HepG2 (cell line): ENCODE measurements around the gene UBE2M. TPM values are rescaled to one million over a fixed set of nuclear protein-coding genes. Genes with fewer than 3 reads are reported as not detected.

Source experiments
- ATAC-seq: fragments of 200-7000 bp; cut with Tn5 transposase; 3 replicates; pipeline ENCODE4 v1.9.1; 2020; ENCODE audit warnings: mild to moderate bottlenecking, moderate library complexity
- BruUV-seq: library from RNA; stranded (reverse); fragments of 400-500 nt; replicated peaks from 2 replicates; lab custom pipeline; 2021; lab: Mats Ljungman, UMichigan
- CTCF ChIA-PET: fragments of 300-600 bp; formaldehyde crosslinking; extraction: SDS; loops from one replicate; lab custom pipeline; 2021; ENCODE audit warnings: low total read pairs, inconsistent platforms, low intra/inter-chr PET ratio; lab: Yijun Ruan, JAX
- POLR2A ChIA-PET: fragments of 350-600 bp; sonication (Branson Sonifier 250); formaldehyde crosslinking; loops from one replicate; lab custom pipeline; 2020; ENCODE audit warnings: antibody characterized with exemption, inconsistent platforms; lab: Yijun Ruan, JAX
- DNase-seq: peaks from one replicate; pipeline ENCODE4 v3.0.0-alpha.2; 2015; ENCODE audit warnings: low spot score
- FAIRE-seq: peaks from 3 replicates; lab custom pipeline; 2011; peaks lifted over from hg19 to GRCh38; lab: Jason Lieb, UNC
- H2AFZ ChIP-seq: one replicate; pipeline ENCODE4 v1.6.1; 2011; ENCODE audit warnings: low read length, inconsistent platforms
- H3K27ac ChIP-seq: fragments of 300-600 bp; 3 replicates; pipeline ENCODE4 v1.8.0; 2011; ENCODE audit warnings: mixed run types, mild to moderate bottlenecking, mixed read lengths, low read length, inconsistent platforms; ENCODE audit not compliant: insufficient read depth; ENCODE audit errors: extremely low read length
- H3K27me3 ChIP-seq, 2 experiments: fragments of 200-600 bp in 1 of 2; 2 replicates in 1 of 2; 3 replicates in 1 of 2; pipeline versions ENCODE4 v1.6.0 to v1.8.0; 2011; ENCODE audit warnings: low read length in 2 of 2, mild to moderate bottlenecking in 2 of 2, moderate library complexity in 2 of 2, inconsistent platforms in 1 of 2; ENCODE audit not compliant: insufficient read depth in 2 of 2, control insufficient read depth in 1 of 2
- H3K36me3 ChIP-seq, 2 experiments: fragments of 200-600 bp in 1 of 2; replicated peaks in 1 of 2; 2 replicates in 1 of 2; 3 replicates in 1 of 2; pipeline versions ENCODE4 v1.5.1 to v1.8.0; 2011; ENCODE audit warnings: low read length in 2 of 2, inconsistent platforms in 1 of 2; ENCODE audit not compliant: insufficient read depth in 2 of 2, control insufficient read depth in 1 of 2
- H3K4me1 ChIP-seq: 2 replicates; pipeline ENCODE4 v1.5.1; 2012; ENCODE audit warnings: low read length, inconsistent platforms; ENCODE audit not compliant: insufficient read depth
- H3K4me2 ChIP-seq: 2 replicates; pipeline ENCODE4 v1.6.0; 2011; ENCODE audit warnings: low read depth, low read length, inconsistent platforms
- H3K4me3 ChIP-seq, 3 experiments: fragments of 200-600 bp in 1 of 3; sonication (generic), shearing (Covaris generic) in 1 of 3; replicated peaks in 1 of 3; 2 replicates each; pipeline ENCODE4 v1.5.1; 2011 to 2016; ENCODE audit warnings: low read length in 3 of 3, inconsistent platforms in 2 of 3, low read depth in 2 of 3, mild to moderate bottlenecking in 2 of 3, control low read depth in 1 of 3, mixed read lengths in 1 of 3; ENCODE audit not compliant: insufficient read depth in 1 of 3
- H3K79me2 ChIP-seq: one replicate; pipeline ENCODE4 v1.6.1; 2011; ENCODE audit warnings: low read length, inconsistent platforms; ENCODE audit not compliant: insufficient read depth
- H3K9ac ChIP-seq: 2 replicates; pipeline ENCODE4 v1.6.0; 2011; ENCODE audit warnings: mild to moderate bottlenecking, low read depth, low read length, inconsistent platforms; ENCODE audit not compliant: insufficient read depth
- H3K9me3 ChIP-seq: 2 replicates; pipeline ENCODE4 v1.5.1; 2012; ENCODE audit warnings: mild to moderate bottlenecking, low read length
- H4K20me1 ChIP-seq: 2 replicates; pipeline ENCODE4 v1.6.0; 2011; ENCODE audit warnings: inconsistent platforms, mild to moderate bottlenecking, low read length, moderate library complexity; ENCODE audit not compliant: insufficient read depth
- ARNTL ChIP-seq: sonication (generic); formaldehyde crosslinking; IDR thresholded peaks from 2 replicates; pipeline ENCODE4 v1.4.0; 2020; ENCODE audit warnings: mild to moderate bottlenecking, missing genetic modification reagents
- ATRX ChIP-seq: sonication (generic); formaldehyde crosslinking; IDR thresholded peaks from 2 replicates; pipeline ENCODE4 v1.4.0; 2020; ENCODE audit warnings: missing genetic modification reagents, borderline replicate concordance
- GATAD1 ChIP-seq: IDR thresholded peaks from 2 replicates; pipeline ENCODE4 v1.6.1; 2016; ENCODE audit warnings: missing genetic modification reagents, missing compliant biosample characterization
- HIC2 ChIP-seq: sonication (generic); formaldehyde crosslinking; IDR thresholded peaks from 2 replicates; pipeline ENCODE4 v1.9.0; 2022; ENCODE audit warnings: low read depth, missing genetic modification reagents
- HOXA5 ChIP-seq: sonication (generic); formaldehyde crosslinking; IDR thresholded peaks from 2 replicates; pipeline ENCODE4 v1.4.0; 2020; ENCODE audit warnings: missing genetic modification reagents
- KLF13 ChIP-seq: sonication (generic); formaldehyde crosslinking; IDR thresholded peaks from 2 replicates; pipeline ENCODE4 v1.4.0; 2020; ENCODE audit warnings: mild to moderate bottlenecking, missing genetic modification reagents
- KLF9 ChIP-seq: IDR thresholded peaks from 2 replicates; pipeline ENCODE4 v1.6.1; 2016; ENCODE audit warnings: low read depth
- MED1 ChIP-seq: sonication (generic); formaldehyde crosslinking; IDR thresholded peaks from 2 replicates; pipeline ENCODE4 v1.4.0; 2020; ENCODE audit warnings: missing genetic modification reagents
- MED8 ChIP-seq: sonication (generic); formaldehyde crosslinking; IDR thresholded peaks from 2 replicates; pipeline ENCODE4 v1.8.1; 2023; ENCODE audit warnings: mild to moderate bottlenecking, missing genetic modification reagents; ENCODE audit not compliant: insufficient replicate concordance
- ONECUT2 ChIP-seq: sonication (generic); formaldehyde crosslinking; IDR thresholded peaks from 2 replicates; pipeline ENCODE4 v1.4.0; 2020; ENCODE audit warnings: missing genetic modification reagents
- RARA ChIP-seq: IDR thresholded peaks from 2 replicates; pipeline ENCODE4 v1.6.1; 2016; ENCODE audit warnings: missing genetic modification reagents, missing compliant biosample characterization
- XRCC5 ChIP-seq: fragments of 200-400 bp; formaldehyde crosslinking; optimal IDR thresholded peaks from 2 replicates; pipeline ENCODE3; 2017; ENCODE audit warnings: mild to moderate bottlenecking, low read length
- ZNF382 ChIP-seq: sonication (generic); formaldehyde crosslinking; IDR thresholded peaks from 2 replicates; pipeline ENCODE4 v1.5.0; 2020; ENCODE audit warnings: missing genetic modification reagents, mild to moderate bottlenecking, borderline replicate concordance
- ZNF569 ChIP-seq: sonication (generic); formaldehyde crosslinking; IDR thresholded peaks from 2 replicates; pipeline ENCODE4 v1.5.0; 2020; ENCODE audit warnings: mild to moderate bottlenecking, missing genetic modification reagents, moderate library complexity, borderline replicate concordance
- ZNF652 ChIP-seq: IDR thresholded peaks from 2 replicates; pipeline ENCODE4 v1.6.1; 2016; ENCODE audit warnings: low read depth, borderline replicate concordance
- ZSCAN31 ChIP-seq: sonication (generic); formaldehyde crosslinking; IDR thresholded peaks from 2 replicates; pipeline ENCODE4 v1.5.0; 2020; ENCODE audit warnings: low read depth, mild to moderate bottlenecking, missing genetic modification reagents
- WGBS: methylation state at CpG from one replicate; pipeline ENCODE4 v1.1.6; 2017; ENCODE audit warnings: low lambda C conversion rate; 5-methylcytosine and 5-hydroxymethylcytosine counted together
- in situ Hi-C: cut with HindIII; loops from 2 replicates; pipeline ENCODE4 v1.10.0; 2017; ENCODE audit warnings: low pct_unique_long_range_greater_than_20kb; ENCODE audit not compliant: extremely low pct_ligation_motif_present
- intact Hi-C: fragments of 100-400 bp; cut with micrococcal nuclease; formaldehyde crosslinking; loops from one replicate; pipeline ENCODE4 v1.10.0; 2022; ENCODE audit not compliant: unreplicated experiment
- polyA plus RNA-seq, 8 experiments: library from polyadenylated mRNA; depleted of rRNA in 3 of 8; stranded (reverse) in 7 of 8; unstranded in 1 of 8; fragments of >200 nt; fragmentation: Illumina TruSeq in 4 of 8; extraction: Trizol in 4 of 8; gene quantifications; 2 replicates each; pipeline versions ENCODE4 v1.2.1 to v1.2.3, GENCODE V29; 2011 to 2016; ENCODE audit warnings: low read depth in 4 of 8, missing spikeins in 1 of 8, mixed read lengths in 1 of 8; ENCODE audit not compliant: insufficient read depth in 1 of 8
- total RNA-seq, 5 experiments: library from RNA; depleted of rRNA; stranded (reverse); fragments of >200 nt; fragmentation: Illumina TruSeq; extraction: Trizol; gene quantifications; 2 replicates each; pipeline ENCODE4 v1.2.3, GENCODE V29; 2016; ENCODE audit warnings: low read depth in 1 of 5
- TF ChIP-seq, protein P1 (sequence below): conservative IDR thresholded peaks from 2 replicates; pipeline ENCODE4 v1.6.1; 2018; ENCODE audit warnings: missing genetic modification reagents
- TF ChIP-seq, protein P2 (sequence below): sonication (generic); formaldehyde crosslinking; IDR thresholded peaks from 2 replicates; pipeline ENCODE4 v1.4.0; 2020; ENCODE audit warnings: low read depth, mild to moderate bottlenecking, missing genetic modification reagents

UBE2M gene
- total and polyA plus RNA-seq, 2 of the 13 experiments (the other 11 are each of a cell fraction or from before 2014, with no cell fraction given): 36.2 to 50.3 TPM

- peak within 1 kb of the TSS; percentile 77 for H3K9ac ChIP-seq
- no peaks in the 10 kb centered on the region for H3K27me3 ChIP-seq
- H2AFZ ChIP-seq: no peak within 1 kb of the TSS
- in situ Hi-C loops (no loop called here), intact Hi-C loops (no loop called here)
- peak; percentile 84 for DNase-seq
- TSS peak; percentile 33 for BruUV-seq
- peaks cover 17 to 38% of the 10 kb centered on the region in 2 experiments for H3K36me3 ChIP-seq
- 67% methylated on average over 62 of the region's 69 CpGs for WGBS
- H4K20me1 ChIP-seq: peaks cover 14% of the 10 kb centered on the region
- peaks cover 32% of the 10 kb centered on the region for H3K4me1 ChIP-seq
- peak within 1 kb of the TSS; percentile 48 to 77 (median 63); a peak in 5 of 6 replicates for H3K4me3 ChIP-seq
- peaks cover 25% of the 10 kb centered on the region for H3K79me2 ChIP-seq
- peak; percentile 18 for FAIRE-seq
- ATAC-seq: peak; percentile 45
- CTCF ChIA-PET: no interaction called here
- POLR2A ChIA-PET: interaction anchor here (0.8 to 3.5 kb wide), 7 partner anchors 10 to 192 kb away, joined by 3 to 58 read pairs (median 4); partner anchors contain the start of genes SLC27A5, TRIM28, ZBTB45 and ZNF497
- peak within 1 kb of the TSS; percentile 81 for H3K4me2 ChIP-seq
- peak within 1 kb of the TSS; percentile 59 for H3K27ac ChIP-seq
- no peaks in the 10 kb centered on the region for H3K9me3 ChIP-seq
- no peak for TF ChIP-seq ZNF382
- no peak for TF ChIP-seq KLF13
- TF ChIP-seq ZNF569: no peak
- no peak for TF ChIP-seq ZSCAN31 (CRISPR knock-in tag)
- TF ChIP-seq ONECUT2 (CRISPR knock-in tag): no peak
- 0 out of 2 replicates have a peak, but pooled peaks have one; percentile 13 for TF ChIP-seq RARA (CRISPR knock-in tag)
- no peak for TF ChIP-seq MED8 (CRISPR knock-in tag)
- peak; percentile 89 for TF ChIP-seq GATAD1
- 0 out of 2 replicates have a peak, but pooled peaks have one; percentile 26 for TF ChIP-seq MED1 (CRISPR knock-in tag)
- no peak for TF ChIP-seq KLF9 (CRISPR knock-in tag)
- 0 out of 2 replicates have a peak, but pooled peaks have one; percentile 39 for TF ChIP-seq ARNTL (CRISPR knock-in tag)
- TF ChIP-seq, protein P1, sequence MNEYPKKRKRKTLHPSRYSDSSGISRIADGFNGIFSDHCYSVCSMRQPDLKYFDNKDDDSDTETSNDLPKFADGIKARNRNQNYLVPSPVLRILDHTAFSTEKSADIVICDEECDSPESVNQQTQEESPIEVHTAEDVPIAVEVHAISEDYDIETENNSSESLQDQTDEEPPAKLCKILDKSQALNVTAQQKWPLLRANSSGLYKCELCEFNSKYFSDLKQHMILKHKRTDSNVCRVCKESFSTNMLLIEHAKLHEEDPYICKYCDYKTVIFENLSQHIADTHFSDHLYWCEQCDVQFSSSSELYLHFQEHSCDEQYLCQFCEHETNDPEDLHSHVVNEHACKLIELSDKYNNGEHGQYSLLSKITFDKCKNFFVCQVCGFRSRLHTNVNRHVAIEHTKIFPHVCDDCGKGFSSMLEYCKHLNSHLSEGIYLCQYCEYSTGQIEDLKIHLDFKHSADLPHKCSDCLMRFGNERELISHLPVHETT (CRISPR knock-in tag): peak; percentile 97
- TF ChIP-seq HOXA5 (CRISPR knock-in tag): no peak
- peak; percentile 16 for TF ChIP-seq XRCC5
- no peak for TF ChIP-seq HIC2 (CRISPR knock-in tag)
- no peak for TF ChIP-seq ZNF652
- TF ChIP-seq, protein P2, sequence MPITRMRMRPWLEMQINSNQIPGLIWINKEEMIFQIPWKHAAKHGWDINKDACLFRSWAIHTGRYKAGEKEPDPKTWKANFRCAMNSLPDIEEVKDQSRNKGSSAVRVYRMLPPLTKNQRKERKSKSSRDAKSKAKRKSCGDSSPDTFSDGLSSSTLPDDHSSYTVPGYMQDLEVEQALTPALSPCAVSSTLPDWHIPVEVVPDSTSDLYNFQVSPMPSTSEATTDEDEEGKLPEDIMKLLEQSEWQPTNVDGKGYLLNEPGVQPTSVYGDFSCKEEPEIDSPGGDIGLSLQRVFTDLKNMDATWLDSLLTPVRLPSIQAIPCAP (CRISPR knock-in tag): no peak
- TF ChIP-seq ATRX (CRISPR knock-in tag): no peak
Observed at GRCh38 chr19:58554494-58555368, 3.7 kb downstream of the UBE2M start, which contains the start of gene CHMP2A. Gene CHMP2A, minus strand, starts transcription at chr19:58555105. Its CDS starts 893 bp downstream, at chr19:58554212.
